Neural cell (in vitro differentiated cells): Measurements from ENCODE around the gene UGGT1. TPM values are rescaled to one million over a fixed set of nuclear protein-coding genes. Genes with fewer than 3 reads are reported as not detected.
A peak's percentile ranks its signal among the peaks of the same experiment; 100 is the strongest.

Experiments used
- H2AFZ ChIP-seq: fragments of 200-600, 300-800 bp; sonication (generic), shearing (Covaris generic); 2 replicates; pipeline ENCODE4 v1.6.0; 2014; ENCODE audit warnings: low read depth, mild to moderate bottlenecking, antibody characterized with exemption, low read length, moderate library complexity
- H3F3A ChIP-seq: fragments of 200-600 bp; shearing (Covaris generic); 2 replicates; pipeline ENCODE4 v1.6.1; 2016; ENCODE audit warnings: mild to moderate bottlenecking, moderate library complexity, mixed read lengths, antibody characterized with exemption, low read length; ENCODE audit not compliant: insufficient read depth, poor library complexity, severe bottlenecking
- H3K27ac ChIP-seq: fragments of 200-600, 300-800 bp; sonication (generic), shearing (Covaris generic); 2 replicates; pipeline ENCODE4 v1.5.1; 2014; ENCODE audit warnings: mild to moderate bottlenecking, low read length, moderate library complexity
- H3K27me3 ChIP-seq: fragments of 300-800, 200-600 bp; sonication (generic), shearing (Covaris generic); 2 replicates; pipeline ENCODE4 v1.6.0; 2014; ENCODE audit warnings: mild to moderate bottlenecking, low read depth, low read length, moderate library complexity; ENCODE audit not compliant: insufficient read depth
- H3K36me3 ChIP-seq: fragments of 300-800, 200-600 bp; sonication (generic), shearing (Covaris generic); 2 replicates; pipeline ENCODE4 v1.5.1; 2014; ENCODE audit warnings: mild to moderate bottlenecking, antibody characterized with exemption, low read length, moderate library complexity; ENCODE audit not compliant: insufficient read depth
- H3K4me2 ChIP-seq: fragments of 300-800, 200-600 bp; sonication (generic), shearing (Covaris generic); 2 replicates; pipeline ENCODE4 v1.6.0; 2014; ENCODE audit warnings: mild to moderate bottlenecking, low read length
- H3K4me3 ChIP-seq: fragments of 300-800, 200-600 bp; sonication (generic), shearing (Covaris generic); 2 replicates; pipeline ENCODE4 v1.5.1; 2014; ENCODE audit warnings: mild to moderate bottlenecking, low read length, moderate library complexity
- H3K79me2 ChIP-seq: fragments of 200-600 bp; shearing (Covaris generic); replicated peaks from 2 replicates; pipeline ENCODE4 v1.6.0; 2014; ENCODE audit warnings: mild to moderate bottlenecking, low read length, moderate library complexity; ENCODE audit not compliant: insufficient read depth
- H3K9ac ChIP-seq: fragments of 300-800, 200-600 bp; sonication (generic), shearing (Covaris generic); 2 replicates; pipeline ENCODE4 v1.6.1; 2016; ENCODE audit warnings: mild to moderate bottlenecking, low read length, mixed read lengths
- H3K9me2 ChIP-seq: fragments of 200-600 bp; shearing (Covaris generic); 2 replicates; pipeline ENCODE4 v1.6.1; 2016; ENCODE audit warnings: mild to moderate bottlenecking, low read length, mixed read lengths; ENCODE audit not compliant: insufficient read depth
- H3K9me3 ChIP-seq: fragments of 200-600, 300-800 bp; sonication (generic), shearing (Covaris generic); 2 replicates; pipeline ENCODE4 v1.6.1; 2016; ENCODE audit warnings: mild to moderate bottlenecking, mixed run types, low read length, moderate library complexity, mixed read lengths
- H4K20me1 ChIP-seq: fragments of 200-600 bp; shearing (Covaris generic); 2 replicates; pipeline ENCODE4 v1.6.1; 2016; ENCODE audit warnings: mild to moderate bottlenecking, mixed run types; ENCODE audit not compliant: insufficient read depth
- CTCF ChIP-seq: fragments of 450-650 bp; IDR thresholded peaks from 2 replicates; pipeline ENCODE4 v1.5.1; 2014; ENCODE audit warnings: antibody characterized with exemption, mild to moderate bottlenecking, moderate library complexity; ENCODE audit not compliant: poor library complexity, severe bottlenecking
- EP300 ChIP-seq: fragments of 450-650 bp; conservative IDR thresholded peaks from 2 replicates; pipeline ENCODE4 v1.6.1; 2014; ENCODE audit warnings: antibody characterized with exemption, mild to moderate bottlenecking, moderate library complexity; ENCODE audit not compliant: poor library complexity, severe bottlenecking
- EZH2 ChIP-seq: fragments of 200-600, 300-800 bp; shearing (Covaris generic), sonication (generic); IDR thresholded peaks from 2 replicates; pipeline ENCODE4 v1.6.1; 2014; ENCODE audit warnings: antibody characterized with exemption, low read length, borderline replicate concordance, mild to moderate bottlenecking; ENCODE audit not compliant: insufficient read depth, poor library complexity, severe bottlenecking
- MXI1 ChIP-seq: fragments of 450-650 bp; conservative IDR thresholded peaks from 2 replicates; pipeline ENCODE4 v1.6.1; 2014; ENCODE audit warnings: antibody characterized with exemption, mild to moderate bottlenecking; ENCODE audit not compliant: poor library complexity, severe bottlenecking
- POLR2AphosphoS5 ChIP-seq: IDR thresholded peaks from 2 replicates; pipeline ENCODE4 v1.6.1; 2012
- RAD21 ChIP-seq: fragments of 450-650 bp; conservative IDR thresholded peaks from 2 replicates; pipeline ENCODE4 v1.6.1; 2014; ENCODE audit warnings: antibody characterized with exemption, mild to moderate bottlenecking, moderate library complexity
- REST ChIP-seq: IDR thresholded peaks from 2 replicates; pipeline ENCODE4 v1.6.1; 2012; ENCODE audit warnings: borderline replicate concordance
- SMC3 ChIP-seq: fragments of 450-650 bp; conservative IDR thresholded peaks from 2 replicates; pipeline ENCODE4 v1.6.1; 2014; ENCODE audit warnings: antibody characterized with exemption, mild to moderate bottlenecking, moderate library complexity; ENCODE audit not compliant: poor library complexity
- TAF1 ChIP-seq: IDR thresholded peaks from 2 replicates; pipeline ENCODE4 v1.6.1; 2012; ENCODE audit warnings: low read depth
- polyA plus RNA-seq: library from polyadenylated mRNA; depleted of rRNA; stranded (reverse); fragments of >200 nt; gene quantifications from 2 replicates; pipeline ENCODE4 v1.2.3, GENCODE V29; 2014

UGGT1 gene
- polyA plus RNA-seq, 1 donor from 2014 or later = 26.3 TPM

- Histone ChIP-seq H3K9me3 (no peaks in the 10 kb centered on the region), H3K4me3 (peak overlapping the region; percentile 89), H3K27me3 (no peaks in the 10 kb centered on the region), H3K36me3 (no peaks in the 10 kb centered on the region), H4K20me1 (no peaks in the 10 kb centered on the region), H3K4me2 (peak overlapping the region; percentile 55), H3K27ac (peak overlapping the region; percentile 50), H3K79me2 (no peaks in the 10 kb centered on the region), H3F3A (no peaks in the 10 kb centered on the region), H3K9ac (peak overlapping the region; percentile 85), H3K9me2 (no peaks in the 10 kb centered on the region), H2AFZ (peak overlapping the region; percentile 81)
- TF ChIP-seq TAF1 (no peak), SMC3 (peak; percentile 80), EP300 (no peak), REST (no peak), MXI1 (peak; percentile 38), EZH2 (no peak), POLR2AphosphoS5 (peak; percentile 55), CTCF (peak; percentile 92), RAD21 (peak; percentile 68)
Measured at GRCh38 chr2:128232965-128233789, 142.2 kb downstream of the UGGT1 start.

- Histone ChIP-seq H4K20me1 (no peaks in the 10 kb centered on the region), H3K79me2 (no peaks in the 10 kb centered on the region), H3K4me2 (no peak overlapping the region), H3K36me3 (no peaks in the 10 kb centered on the region), H3K9me3 (no peaks in the 10 kb centered on the region), H3F3A (no peaks in the 10 kb centered on the region), H2AFZ (no peak overlapping the region), H3K9me2 (no peaks in the 10 kb centered on the region), H3K9ac (no peak overlapping the region), H3K27ac (no peak overlapping the region), H3K4me3 (peak overlapping the region; percentile 89), H3K27me3 (no peaks in the 10 kb centered on the region)
- TF ChIP-seq SMC3 (peak; percentile 21), EZH2 (no peak)
Measured at GRCh38 chr2:128233790-128234395, 142.9 kb downstream of the UGGT1 start.
